Osteoblast (primary cell): Measurements from ENCODE around the gene OLFML1. TPM values are rescaled to one million over a fixed set of nuclear protein-coding genes. Genes with fewer than 3 reads are reported as not detected.

ENCODE experiments used
- DNase-seq: peaks from one replicate; pipeline ENCODE4 v3.0.0; 2011; ENCODE audit warnings: low spot score, mixed read lengths; ENCODE audit not compliant: insufficient read length; ENCODE audit errors: missing footprints
- H2AFZ ChIP-seq: 2 replicates; pipeline ENCODE4 v1.6.0; 2011; ENCODE audit warnings: mild to moderate bottlenecking, low read length
- H3K27ac ChIP-seq: 2 replicates; pipeline ENCODE4 v1.5.1; 2011; ENCODE audit warnings: mild to moderate bottlenecking, low read depth, low read length, moderate library complexity
- H3K27me3 ChIP-seq: 2 replicates; pipeline ENCODE4 v1.6.0; 2012; ENCODE audit warnings: mild to moderate bottlenecking, control low read depth, inconsistent platforms, low read length, moderate library complexity; ENCODE audit not compliant: insufficient read depth
- H3K36me3 ChIP-seq: 2 replicates; pipeline ENCODE4 v1.5.1; 2011; ENCODE audit warnings: mild to moderate bottlenecking, low read length, control low read depth, moderate library complexity; ENCODE audit not compliant: insufficient read depth
- H3K4me1 ChIP-seq: 2 replicates; pipeline ENCODE4 v1.5.1; 2011; ENCODE audit warnings: mild to moderate bottlenecking, low read length, control low read depth, moderate library complexity; ENCODE audit not compliant: insufficient read depth
- H3K4me2 ChIP-seq: 2 replicates; pipeline ENCODE4 v1.6.0; 2011; ENCODE audit warnings: mild to moderate bottlenecking, low read length; ENCODE audit not compliant: insufficient read depth
- H3K4me3 ChIP-seq: fragments of 200-600 bp; sonication (generic); 3 replicates; pipeline ENCODE4 v1.5.1; 2012; ENCODE audit warnings: mild to moderate bottlenecking, low read length, inconsistent platforms; ENCODE audit not compliant: insufficient read depth
- H3K79me2 ChIP-seq: 2 replicates; pipeline ENCODE4 v1.6.0; 2012; ENCODE audit warnings: mild to moderate bottlenecking, low read length, control low read depth, inconsistent platforms; ENCODE audit not compliant: insufficient read depth
- H3K9me3 ChIP-seq: 2 replicates; pipeline ENCODE4 v1.5.1; 2011; ENCODE audit warnings: low read depth, low read length, control low read depth
- H4K20me1 ChIP-seq: 2 replicates; pipeline ENCODE4 v1.6.0; 2012; ENCODE audit warnings: mild to moderate bottlenecking, low read length, control low read depth; ENCODE audit not compliant: insufficient read depth
- total RNA-seq: library from RNA; depleted of rRNA; stranded (reverse); fragments of >200 nt; gene quantifications from 2 replicates; pipeline ENCODE4 v1.2.3, GENCODE V29; 2012
- TF ChIP-seq, protein P1 (sequence below): IDR thresholded peaks from 2 replicates; pipeline ENCODE4 v1.5.1; 2011; ENCODE audit warnings: mild to moderate bottlenecking, low read depth, low read length, moderate library complexity; ENCODE audit errors: extremely low read depth

The OLFML1 gene
- total RNA-seq, 1 donor = 20.3 TPM

DNA sequence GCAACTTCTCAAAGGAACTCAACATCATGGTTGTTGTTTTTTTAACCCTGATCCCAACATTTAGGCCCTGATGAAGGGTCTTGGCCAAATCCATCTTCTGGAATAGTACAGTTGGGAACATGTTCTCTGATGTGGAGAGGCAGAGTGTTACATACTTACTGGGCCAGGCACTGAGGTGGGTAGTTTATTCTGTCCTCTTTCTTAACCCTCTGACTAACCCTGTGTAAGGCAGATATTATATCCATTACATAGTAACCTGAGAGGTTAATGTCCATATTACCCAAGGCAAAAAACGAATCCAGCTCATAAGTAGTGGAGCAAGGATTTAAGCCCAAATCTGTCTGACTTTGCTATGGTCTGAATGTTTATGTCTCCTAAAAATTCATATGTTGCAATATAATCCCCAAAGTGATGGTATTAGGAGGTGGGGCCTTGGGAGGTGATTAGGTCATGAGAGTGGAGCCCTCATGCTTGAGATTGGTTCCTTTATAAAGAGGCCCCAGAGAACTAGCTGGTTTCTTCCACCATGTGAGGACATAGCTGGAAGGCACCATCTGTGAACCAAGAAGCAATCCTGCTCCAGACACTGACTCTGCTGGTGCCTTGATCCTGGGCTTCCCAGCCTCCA is 44.8 kb downstream of the OLFML1 start:
- Histone ChIP-seq H4K20me1 (no peaks in the 10 kb centered on the region), H3K4me1 (no peaks in the 10 kb centered on the region), H3K4me3 (no peak overlapping the region), H3K9me3 (no peaks in the 10 kb centered on the region), H3K27me3 (peaks cover 2% of the 10 kb centered on the region), H3K36me3 (no peaks in the 10 kb centered on the region), H3K27ac (no peak overlapping the region), H3K79me2 (no peaks in the 10 kb centered on the region), H3K4me2 (no peak overlapping the region), H2AFZ (no peak overlapping the region)
- TF ChIP-seq, protein P1, sequence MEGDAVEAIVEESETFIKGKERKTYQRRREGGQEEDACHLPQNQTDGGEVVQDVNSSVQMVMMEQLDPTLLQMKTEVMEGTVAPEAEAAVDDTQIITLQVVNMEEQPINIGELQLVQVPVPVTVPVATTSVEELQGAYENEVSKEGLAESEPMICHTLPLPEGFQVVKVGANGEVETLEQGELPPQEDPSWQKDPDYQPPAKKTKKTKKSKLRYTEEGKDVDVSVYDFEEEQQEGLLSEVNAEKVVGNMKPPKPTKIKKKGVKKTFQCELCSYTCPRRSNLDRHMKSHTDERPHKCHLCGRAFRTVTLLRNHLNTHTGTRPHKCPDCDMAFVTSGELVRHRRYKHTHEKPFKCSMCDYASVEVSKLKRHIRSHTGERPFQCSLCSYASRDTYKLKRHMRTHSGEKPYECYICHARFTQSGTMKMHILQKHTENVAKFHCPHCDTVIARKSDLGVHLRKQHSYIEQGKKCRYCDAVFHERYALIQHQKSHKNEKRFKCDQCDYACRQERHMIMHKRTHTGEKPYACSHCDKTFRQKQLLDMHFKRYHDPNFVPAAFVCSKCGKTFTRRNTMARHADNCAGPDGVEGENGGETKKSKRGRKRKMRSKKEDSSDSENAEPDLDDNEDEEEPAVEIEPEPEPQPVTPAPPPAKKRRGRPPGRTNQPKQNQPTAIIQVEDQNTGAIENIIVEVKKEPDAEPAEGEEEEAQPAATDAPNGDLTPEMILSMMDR = no peak
- no peak for DNase-seq

DNA sequence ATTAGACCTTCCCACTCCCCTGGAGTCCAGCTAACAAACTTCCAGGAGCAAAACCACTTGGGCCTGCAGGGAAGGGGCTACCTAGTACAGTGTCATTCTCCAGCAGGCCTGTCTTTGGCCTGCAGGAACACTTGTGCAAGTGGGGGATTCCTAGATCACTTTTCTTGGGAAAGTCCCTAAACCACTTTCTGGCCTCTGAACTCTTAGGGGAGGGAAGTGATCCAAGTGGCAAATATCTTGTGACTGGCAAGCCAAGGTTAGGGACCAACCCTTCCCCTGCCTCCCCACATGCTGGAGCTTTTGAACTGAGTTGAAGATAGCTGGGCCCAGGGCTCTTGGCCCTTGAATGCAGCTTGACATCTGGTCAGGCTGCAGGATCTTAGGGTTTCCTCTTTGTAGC is 45.7 kb downstream of the OLFML1 start:
- Histone ChIP-seq H2AFZ (no peak overlapping the region), H3K9me3 (no peaks in the 10 kb centered on the region)

DNA sequence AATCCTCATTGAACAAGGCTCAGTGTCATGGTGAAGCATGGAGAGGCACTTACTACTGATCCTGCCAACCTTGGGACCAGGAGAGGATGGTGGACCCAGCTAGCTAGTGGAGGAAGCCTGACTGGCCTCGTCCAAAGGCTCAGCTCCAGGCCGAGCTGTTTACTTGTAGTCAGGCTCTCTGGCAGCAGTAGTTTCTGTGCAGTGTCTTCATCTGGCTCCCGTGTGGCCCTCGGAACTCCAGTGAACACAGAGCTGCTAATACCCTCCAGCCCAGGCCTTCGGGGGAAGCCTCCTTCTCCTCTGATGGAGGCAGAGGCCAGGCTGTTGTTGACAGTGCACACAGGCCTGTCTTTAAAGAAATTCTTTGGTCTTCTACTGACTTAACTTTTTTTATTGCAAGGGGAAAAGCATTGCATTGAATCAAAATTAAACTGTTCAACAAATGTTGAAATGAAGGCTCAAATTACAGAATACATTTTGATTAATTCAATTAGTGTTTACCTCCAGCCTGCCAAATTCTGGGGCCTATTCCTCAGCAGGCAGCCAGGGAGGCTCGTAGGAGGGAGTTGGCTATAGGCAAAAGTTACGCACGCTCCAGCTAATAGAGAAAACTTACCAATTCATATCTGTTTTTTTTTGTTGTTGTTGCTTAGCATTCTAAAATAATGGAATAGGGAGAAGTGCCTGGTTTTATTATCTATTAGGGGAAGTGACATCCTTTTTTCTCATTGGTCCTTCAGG is 47.3 kb downstream of the OLFML1 start:
- H3K4me1 ChIP-seq = no peaks in the 10 kb centered on the region
- H4K20me1 ChIP-seq = no peaks in the 10 kb centered on the region
- no peaks in the 10 kb centered on the region for H3K27me3 ChIP-seq
- H3K27ac ChIP-seq = no peak overlapping the region
- H3K4me3 ChIP-seq = no peak overlapping the region
- no peak overlapping the region for H2AFZ ChIP-seq
- TF ChIP-seq, protein P1 = no peak
- no peaks in the 10 kb centered on the region for H3K79me2 ChIP-seq
- no peak overlapping the region for H3K4me2 ChIP-seq
- H3K36me3 ChIP-seq = no peaks in the 10 kb centered on the region
- H3K9me3 ChIP-seq = no peaks in the 10 kb centered on the region
- DNase-seq = no peak

More for the DNA sequence above, 45.7 kb downstream of the OLFML1 start:
- no peak overlapping the region for H3K4me3 ChIP-seq
- TF ChIP-seq, protein P1 = no peak
- H3K27me3 ChIP-seq = peaks cover 2% of the 10 kb centered on the region
- no peak for DNase-seq
- H3K79me2 ChIP-seq = no peaks in the 10 kb centered on the region
- no peak overlapping the region for H3K4me2 ChIP-seq
- no peaks in the 10 kb centered on the region for H4K20me1 ChIP-seq
- no peaks in the 10 kb centered on the region for H3K36me3 ChIP-seq
- no peaks in the 10 kb centered on the region for H3K4me1 ChIP-seq
- no peak overlapping the region for H3K27ac ChIP-seq
